ENCODE data around the gene NDUFC2.
"Not testable (repeated sequence)": the region's sequence is repeated elsewhere in the genome, so short reads cannot be mapped to it uniquely, and the experiment has no call there.

NDUFC2 gene

GRCh38 chr11:78078218-78079167, 1.2 kb downstream of the NDUFC2 start:
- DNase-seq = no peak

- not testable (repeated sequence) for DNase-seq
Measured at GRCh38 chr11:78077592-78077991, 2.1 kb downstream of the NDUFC2 start.

- no peak for DNase-seq
Measured at GRCh38 chr11:78076733-78077403, 2.8 kb downstream of the NDUFC2 start.

- DNase-seq = peak; percentile 1
Measured at GRCh38 chr11:78074756-78075155, 4.9 kb downstream of the NDUFC2 start.

GRCh38 chr11:78072455-78072854, 7.2 kb downstream of the NDUFC2 start:
- no peak for DNase-seq

- no peak for DNase-seq
Measured at GRCh38 chr11:78071717-78072116, 7.9 kb downstream of the NDUFC2 start.

GRCh38 chr11:78070621-78071020, 9.0 kb downstream of the NDUFC2 start:
- no peak for DNase-seq

- DNase-seq = no peak
Measured at GRCh38 chr11:78069465-78069864, 10.2 kb downstream of the NDUFC2 start.

- DNase-seq = no peak
Measured at GRCh38 chr11:78067704-78068103, 12.0 kb downstream of the NDUFC2 start.

- no peak for DNase-seq
Measured at GRCh38 chr11:78066471-78066870, 13.2 kb downstream of the NDUFC2 start.

GRCh38 chr11:78065203-78065602, 14.5 kb downstream of the NDUFC2 start:
- no peak for DNase-seq

- no peak for DNase-seq
Measured at GRCh38 chr11:78063440-78064181, 16.1 kb downstream of the NDUFC2 start, which contains the start of gene THRSP. THRSP (plus strand) TSS chr11:78063861; CDS start chr11:78063882, 21 bp downstream.

- DNase-seq = no peak
Measured at GRCh38 chr11:78062671-78063070, 17.0 kb downstream of the NDUFC2 start.

- no peak for DNase-seq
Measured at GRCh38 chr11:78061921-78062311, 17.7 kb downstream of the NDUFC2 start.

- no peak for DNase-seq
Measured at GRCh38 chr11:78061088-78061920, 18.4 kb downstream of the NDUFC2 start.

GRCh38 chr11:78060533-78060932, 19.1 kb downstream of the NDUFC2 start:
- no peak for DNase-seq

- not testable (repeated sequence) for DNase-seq
Measured at GRCh38 chr11:78059749-78060328, 19.8 kb downstream of the NDUFC2 start.

- DNase-seq = no peak
Measured at GRCh38 chr11:78057462-78058055, 22.1 kb downstream of the NDUFC2 start.

- DNase-seq = no peak
Measured at GRCh38 chr11:78056093-78056492, 23.6 kb downstream of the NDUFC2 start.

- DNase-seq = no peak
Measured at GRCh38 chr11:78054971-78055370, 24.7 kb downstream of the NDUFC2 start.
